HepG2 (cell line): ENCODE data around the gene SETD5. TPM values are rescaled to one million over a fixed set of nuclear protein-coding genes. Genes with fewer than 3 reads are reported as not detected.

Experiments
- ATAC-seq: fragments of 200-7000 bp; cut with Tn5 transposase; 3 replicates; pipeline ENCODE4 v1.9.1; 2020; ENCODE audit warnings: mild to moderate bottlenecking, moderate library complexity
- BruUV-seq: library from RNA; stranded (reverse); fragments of 400-500 nt; replicated peaks from 2 replicates; lab custom pipeline; 2021; lab: Mats Ljungman, UMichigan
- CTCF ChIA-PET: fragments of 300-600 bp; formaldehyde crosslinking; extraction: SDS; loops from one replicate; lab custom pipeline; 2021; ENCODE audit warnings: low total read pairs, inconsistent platforms, low intra/inter-chr PET ratio; lab: Yijun Ruan, JAX
- POLR2A ChIA-PET: fragments of 350-600 bp; sonication (Branson Sonifier 250); formaldehyde crosslinking; loops from one replicate; lab custom pipeline; 2020; ENCODE audit warnings: antibody characterized with exemption, inconsistent platforms; lab: Yijun Ruan, JAX
- DNase-seq: peaks from one replicate; pipeline ENCODE4 v3.0.0-alpha.2; 2015; ENCODE audit warnings: low spot score
- FAIRE-seq: peaks from 3 replicates; lab custom pipeline; 2011; peaks lifted over from hg19 to GRCh38; lab: Jason Lieb, UNC
- H2AFZ ChIP-seq: one replicate; pipeline ENCODE4 v1.6.1; 2011; ENCODE audit warnings: low read length, inconsistent platforms
- H3K27ac ChIP-seq: fragments of 300-600 bp; 3 replicates; pipeline ENCODE4 v1.8.0; 2011; ENCODE audit warnings: mixed run types, mild to moderate bottlenecking, mixed read lengths, low read length, inconsistent platforms; ENCODE audit not compliant: insufficient read depth; ENCODE audit errors: extremely low read length
- H3K27me3 ChIP-seq, 2 experiments: fragments of 200-600 bp in 1 of 2; 2 replicates in 1 of 2; 3 replicates in 1 of 2; pipeline versions ENCODE4 v1.6.0 to v1.8.0; 2011; ENCODE audit warnings: low read length in 2 of 2, mild to moderate bottlenecking in 2 of 2, moderate library complexity in 2 of 2, inconsistent platforms in 1 of 2; ENCODE audit not compliant: insufficient read depth in 2 of 2, control insufficient read depth in 1 of 2
- H3K36me3 ChIP-seq, 2 experiments: fragments of 200-600 bp in 1 of 2; replicated peaks in 1 of 2; 2 replicates in 1 of 2; 3 replicates in 1 of 2; pipeline versions ENCODE4 v1.5.1 to v1.8.0; 2011; ENCODE audit warnings: low read length in 2 of 2, inconsistent platforms in 1 of 2; ENCODE audit not compliant: insufficient read depth in 2 of 2, control insufficient read depth in 1 of 2
- H3K4me1 ChIP-seq: 2 replicates; pipeline ENCODE4 v1.5.1; 2012; ENCODE audit warnings: low read length, inconsistent platforms; ENCODE audit not compliant: insufficient read depth
- H3K4me2 ChIP-seq: 2 replicates; pipeline ENCODE4 v1.6.0; 2011; ENCODE audit warnings: low read depth, low read length, inconsistent platforms
- H3K4me3 ChIP-seq, 3 experiments: fragments of 200-600 bp in 1 of 3; sonication (generic), shearing (Covaris generic) in 1 of 3; replicated peaks in 1 of 3; 2 replicates each; pipeline ENCODE4 v1.5.1; 2011 to 2016; ENCODE audit warnings: low read length in 3 of 3, inconsistent platforms in 2 of 3, low read depth in 2 of 3, mild to moderate bottlenecking in 2 of 3, control low read depth in 1 of 3, mixed read lengths in 1 of 3; ENCODE audit not compliant: insufficient read depth in 1 of 3
- H3K79me2 ChIP-seq: one replicate; pipeline ENCODE4 v1.6.1; 2011; ENCODE audit warnings: low read length, inconsistent platforms; ENCODE audit not compliant: insufficient read depth
- H3K9ac ChIP-seq: 2 replicates; pipeline ENCODE4 v1.6.0; 2011; ENCODE audit warnings: mild to moderate bottlenecking, low read depth, low read length, inconsistent platforms; ENCODE audit not compliant: insufficient read depth
- H3K9me3 ChIP-seq: 2 replicates; pipeline ENCODE4 v1.5.1; 2012; ENCODE audit warnings: mild to moderate bottlenecking, low read length
- H4K20me1 ChIP-seq: 2 replicates; pipeline ENCODE4 v1.6.0; 2011; ENCODE audit warnings: inconsistent platforms, mild to moderate bottlenecking, low read length, moderate library complexity; ENCODE audit not compliant: insufficient read depth
- NFIC ChIP-seq: IDR thresholded peaks from 2 replicates; pipeline ENCODE4 v1.6.1; 2012; ENCODE audit warnings: mild to moderate bottlenecking, low read length, inconsistent platforms
- NONO ChIP-seq, 2 experiments: fragments of 450-650 bp in 1 of 2; sonication (generic) in 1 of 2; formaldehyde crosslinking in 1 of 2; IDR thresholded peaks in 1 of 2; conservative IDR thresholded peaks in 1 of 2; 2 replicates each; pipeline versions ENCODE4 v1.6.1 to v1.8.0; 2017 to 2022; ENCODE audit warnings: mild to moderate bottlenecking in 1 of 2, missing genetic modification reagents in 1 of 2, moderate library complexity in 1 of 2
- PAF1 ChIP-seq: IDR thresholded peaks from 2 replicates; pipeline ENCODE4 v1.6.1; 2016; ENCODE audit warnings: missing genetic modification reagents, missing compliant biosample characterization
- POLR2G ChIP-seq: fragments of 200-400 bp; formaldehyde crosslinking; IDR thresholded peaks from 2 replicates; pipeline ENCODE4 v1.6.1; 2018; ENCODE audit warnings: mild to moderate bottlenecking, low read depth, low read length, moderate library complexity
- RBM22 ChIP-seq: fragments of 200-400 bp; formaldehyde crosslinking; optimal IDR thresholded peaks from 2 replicates; pipeline ENCODE3; 2017; ENCODE audit warnings: mild to moderate bottlenecking, low read length, moderate library complexity
- ZBTB2 ChIP-seq: sonication (generic); formaldehyde crosslinking; IDR thresholded peaks from 2 replicates; pipeline ENCODE4 v1.8.0; 2022; ENCODE audit warnings: low read depth, missing genetic modification reagents
- ZC3H13 ChIP-seq: sonication (generic); formaldehyde crosslinking; IDR thresholded peaks from 2 replicates; pipeline ENCODE4 v1.8.1; 2023; ENCODE audit warnings: mild to moderate bottlenecking, missing genetic modification reagents, moderate library complexity
- ZNF589 ChIP-seq: sonication (generic); formaldehyde crosslinking; conservative IDR thresholded peaks from 2 replicates; pipeline ENCODE4 v1.8.0; 2022; ENCODE audit warnings: mild to moderate bottlenecking, moderate library complexity, missing genetic modification reagents
- WGBS: methylation state at CpG from one replicate; pipeline ENCODE4 v1.1.6; 2017; ENCODE audit warnings: low lambda C conversion rate; 5-methylcytosine and 5-hydroxymethylcytosine counted together
- in situ Hi-C: cut with HindIII; loops from 2 replicates; pipeline ENCODE4 v1.10.0; 2017; ENCODE audit warnings: low pct_unique_long_range_greater_than_20kb; ENCODE audit not compliant: extremely low pct_ligation_motif_present
- intact Hi-C: fragments of 100-400 bp; cut with micrococcal nuclease; formaldehyde crosslinking; loops from one replicate; pipeline ENCODE4 v1.10.0; 2022; ENCODE audit not compliant: unreplicated experiment
- polyA plus RNA-seq, 8 experiments: library from polyadenylated mRNA; depleted of rRNA in 3 of 8; stranded (reverse) in 7 of 8; unstranded in 1 of 8; fragments of >200 nt; fragmentation: Illumina TruSeq in 4 of 8; extraction: Trizol in 4 of 8; gene quantifications; 2 replicates each; pipeline versions ENCODE4 v1.2.1 to v1.2.3, GENCODE V29; 2011 to 2016; ENCODE audit warnings: low read depth in 4 of 8, missing spikeins in 1 of 8, mixed read lengths in 1 of 8; ENCODE audit not compliant: insufficient read depth in 1 of 8
- total RNA-seq, 5 experiments: library from RNA; depleted of rRNA; stranded (reverse); fragments of >200 nt; fragmentation: Illumina TruSeq; extraction: Trizol; gene quantifications; 2 replicates each; pipeline ENCODE4 v1.2.3, GENCODE V29; 2016; ENCODE audit warnings: low read depth in 1 of 5
- TF ChIP-seq, protein P1 (sequence below): sonication (generic); formaldehyde crosslinking; IDR thresholded peaks from 2 replicates; pipeline ENCODE4 v1.5.1; 2020; ENCODE audit warnings: mild to moderate bottlenecking, missing genetic modification reagents, moderate library complexity
- TF ChIP-seq, protein P2 (sequence below), 2 experiments: fragments of 450-650 bp in 1 of 2; sonication (generic) in 1 of 2; formaldehyde crosslinking; IDR thresholded peaks; 2 replicates each; pipeline versions ENCODE4 v1.5.0 to v1.8.0; 2020 to 2022; ENCODE audit warnings: mild to moderate bottlenecking in 1 of 2, missing genetic modification reagents in 1 of 2

The SETD5 gene
- total and polyA plus RNA-seq, 2 of the 13 experiments (the other 11 are each of a cell fraction or from before 2014, with no cell fraction given) = 46.8 to 95.8 TPM

DNA sequence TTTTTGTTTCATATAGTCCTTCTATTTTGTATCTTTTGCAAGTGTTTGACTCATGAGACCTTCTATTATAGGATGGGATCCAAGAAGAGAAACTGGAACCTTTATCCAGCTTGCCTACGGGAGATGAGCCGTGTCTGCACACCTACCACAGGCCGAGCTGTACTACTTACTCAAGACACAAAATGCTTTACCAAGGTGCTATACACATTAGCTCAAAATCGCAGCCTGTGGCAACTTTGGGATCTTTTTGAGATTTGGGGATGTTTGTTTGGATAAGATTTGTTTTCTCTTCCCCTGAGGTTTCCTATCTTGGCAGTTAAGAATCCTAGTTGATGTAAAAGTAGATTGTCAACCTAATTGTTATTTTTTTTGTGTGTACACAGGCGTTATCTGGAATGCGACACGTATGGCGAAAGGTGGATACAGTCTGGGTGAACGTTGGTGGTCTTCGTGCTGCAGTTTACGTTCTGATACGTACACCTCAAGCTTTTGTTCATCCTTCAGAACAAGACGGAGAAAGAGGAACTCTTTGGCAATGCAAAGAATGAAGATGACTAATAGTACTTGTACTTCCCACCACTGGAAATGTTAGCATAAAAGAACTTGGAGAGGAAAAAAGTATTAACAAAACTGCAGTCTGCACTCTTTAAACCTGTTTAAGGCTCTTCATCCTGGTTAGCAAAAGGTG lies 13.1 kb upstream of the SETD5 start:
- no peak for FAIRE-seq
- intact Hi-C loops = no loop called here
- H3K79me2 ChIP-seq = peaks cover 8% of the 10 kb centered on the region
- TF ChIP-seq RBM22 (peak; percentile 84), ZC3H13 (CRISPR knock-in tag) (0 out of 2 replicates have a peak, but pooled peaks have one; percentile 26), ZNF589 (CRISPR knock-in tag) (0 out of 2 replicates have a peak, but pooled peaks have one; percentile 33), NFIC (0 out of 2 replicates have a peak, but pooled peaks have one; percentile 17), ZBTB2 (peak; percentile 24; the same call in 1 of the 2 replicates), NONO (IDR thresholded peaks at IDR 0.05) (no peak), NONO (CRISPR knock-in tag; conservative IDR thresholded peaks at IDR 0.05) (peak; percentile 13; the same call in 1 of the 2 replicates), POLR2G (peak; percentile 73), PAF1 (CRISPR knock-in tag) (peak; percentile 77; the same call in 1 of the 2 replicates)
- TF ChIP-seq, protein P1, sequence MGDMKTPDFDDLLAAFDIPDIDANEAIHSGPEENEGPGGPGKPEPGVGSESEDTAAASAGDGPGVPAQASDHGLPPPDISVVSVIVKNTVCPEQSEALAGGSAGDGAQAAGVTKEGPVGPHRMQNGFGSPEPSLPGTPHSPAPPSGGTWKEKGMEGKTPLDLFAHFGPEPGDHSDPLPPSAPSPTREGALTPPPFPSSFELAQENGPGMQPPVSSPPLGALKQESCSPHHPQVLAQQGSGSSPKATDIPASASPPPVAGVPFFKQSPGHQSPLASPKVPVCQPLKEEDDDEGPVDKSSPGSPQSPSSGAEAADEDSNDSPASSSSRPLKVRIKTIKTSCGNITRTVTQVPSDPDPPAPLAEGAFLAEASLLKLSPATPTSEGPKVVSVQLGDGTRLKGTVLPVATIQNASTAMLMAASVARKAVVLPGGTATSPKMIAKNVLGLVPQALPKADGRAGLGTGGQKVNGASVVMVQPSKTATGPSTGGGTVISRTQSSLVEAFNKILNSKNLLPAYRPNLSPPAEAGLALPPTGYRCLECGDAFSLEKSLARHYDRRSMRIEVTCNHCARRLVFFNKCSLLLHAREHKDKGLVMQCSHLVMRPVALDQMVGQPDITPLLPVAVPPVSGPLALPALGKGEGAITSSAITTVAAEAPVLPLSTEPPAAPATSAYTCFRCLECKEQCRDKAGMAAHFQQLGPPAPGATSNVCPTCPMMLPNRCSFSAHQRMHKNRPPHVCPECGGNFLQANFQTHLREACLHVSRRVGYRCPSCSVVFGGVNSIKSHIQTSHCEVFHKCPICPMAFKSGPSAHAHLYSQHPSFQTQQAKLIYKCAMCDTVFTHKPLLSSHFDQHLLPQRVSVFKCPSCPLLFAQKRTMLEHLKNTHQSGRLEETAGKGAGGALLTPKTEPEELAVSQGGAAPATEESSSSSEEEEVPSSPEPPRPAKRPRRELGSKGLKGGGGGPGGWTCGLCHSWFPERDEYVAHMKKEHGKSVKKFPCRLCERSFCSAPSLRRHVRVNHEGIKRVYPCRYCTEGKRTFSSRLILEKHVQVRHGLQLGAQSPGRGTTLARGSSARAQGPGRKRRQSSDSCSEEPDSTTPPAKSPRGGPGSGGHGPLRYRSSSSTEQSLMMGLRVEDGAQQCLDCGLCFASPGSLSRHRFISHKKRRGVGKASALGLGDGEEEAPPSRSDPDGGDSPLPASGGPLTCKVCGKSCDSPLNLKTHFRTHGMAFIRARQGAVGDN (CRISPR knock-in tag) = no peak
- TF ChIP-seq, protein P2, sequence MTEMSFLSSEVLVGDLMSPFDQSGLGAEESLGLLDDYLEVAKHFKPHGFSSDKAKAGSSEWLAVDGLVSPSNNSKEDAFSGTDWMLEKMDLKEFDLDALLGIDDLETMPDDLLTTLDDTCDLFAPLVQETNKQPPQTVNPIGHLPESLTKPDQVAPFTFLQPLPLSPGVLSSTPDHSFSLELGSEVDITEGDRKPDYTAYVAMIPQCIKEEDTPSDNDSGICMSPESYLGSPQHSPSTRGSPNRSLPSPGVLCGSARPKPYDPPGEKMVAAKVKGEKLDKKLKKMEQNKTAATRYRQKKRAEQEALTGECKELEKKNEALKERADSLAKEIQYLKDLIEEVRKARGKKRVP (CRISPR knock-in tag; IDR thresholded peaks at IDR 0.05) = 0 out of 4 replicates have a peak, but pooled peaks of 1 of the 2 experiments have one; percentile 22

More for the DNA sequence above, 13.1 kb upstream of the SETD5 start:
- DNase-seq (no peak), ATAC-seq (peak; percentile 19)
- Histone ChIP-seq H2AFZ (no peak overlapping the region), H3K9me3 (no peaks in the 10 kb centered on the region), H3K36me3 (peaks cover 14 to 72% of the 10 kb centered on the region in 2 experiments), H3K4me3 (no peak overlapping the region), H3K27ac (no peak overlapping the region), H4K20me1 (no peaks in the 10 kb centered on the region; the same call in 1 of the 2 replicates), H3K27me3 (no peaks in the 10 kb centered on the region), H3K4me2 (no peak overlapping the region), H3K9ac (no peak overlapping the region), H3K4me1 (peaks cover 22% of the 10 kb centered on the region)
- POLR2A ChIA-PET = interaction anchor here (1.0 to 3.1 kb wide), 4 partner anchors 9 to 22 kb away, joined by 3 to 16 read pairs (median 6); partner anchors contain the start of gene THUMPD3
- CTCF ChIA-PET = no interaction called here
- TSS peak; percentile 30 for BruUV-seq
- in situ Hi-C loops = no loop called here
- whole genome bisulfite sequencing = 96% methylated on average over 13 of the region's 13 CpGs
